Skeletal muscle cell (primary cell): Measurements from ENCODE around the gene TGFBR3.

Experiments used
- DNase-seq: peaks from one replicate; pipeline ENCODE4 v3.0.0-alpha.2; 2010; ENCODE audit warnings: low read depth
- H3K4me3 ChIP-seq: 2 replicates; pipeline ENCODE4 v1.5.1; 2011; ENCODE audit warnings: low read depth, mild to moderate bottlenecking, control low read depth, low read length, moderate library complexity

The TGFBR3 gene

GRCh38 chr1:91770667-91771268, 115.2 kb downstream of the TGFBR3 start:
- H3K4me3 ChIP-seq, result no peak overlapping the region
- DNase-seq, result no peak

DNA sequence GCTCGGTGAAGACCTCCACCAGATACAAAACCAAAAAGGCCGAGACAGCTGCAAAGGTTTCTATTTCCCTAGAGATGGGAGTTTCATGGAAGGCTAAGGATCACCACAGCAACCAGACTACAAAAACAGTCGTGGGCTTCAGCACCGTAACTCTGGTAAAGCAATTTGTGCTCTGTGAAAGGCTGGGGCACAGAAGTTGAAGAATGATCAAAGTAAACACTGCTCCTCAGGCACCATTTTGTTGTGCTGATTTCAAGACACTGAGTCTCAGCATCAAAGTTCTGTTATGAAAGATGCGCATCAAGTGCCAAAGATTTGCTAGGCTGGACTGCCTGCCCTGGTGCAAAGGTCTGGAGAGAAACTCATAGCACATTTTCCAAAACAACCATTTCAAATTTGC, 116.2 kb downstream of the TGFBR3 start:
- H3K4me3 ChIP-seq, result no peak overlapping the region

GRCh38 chr1:91768786-91769725, 116.9 kb downstream of the TGFBR3 start:
- DNase-seq, result no peak

More for the DNA sequence above, 116.2 kb downstream of the TGFBR3 start:
- no peak for DNase-seq

DNA sequence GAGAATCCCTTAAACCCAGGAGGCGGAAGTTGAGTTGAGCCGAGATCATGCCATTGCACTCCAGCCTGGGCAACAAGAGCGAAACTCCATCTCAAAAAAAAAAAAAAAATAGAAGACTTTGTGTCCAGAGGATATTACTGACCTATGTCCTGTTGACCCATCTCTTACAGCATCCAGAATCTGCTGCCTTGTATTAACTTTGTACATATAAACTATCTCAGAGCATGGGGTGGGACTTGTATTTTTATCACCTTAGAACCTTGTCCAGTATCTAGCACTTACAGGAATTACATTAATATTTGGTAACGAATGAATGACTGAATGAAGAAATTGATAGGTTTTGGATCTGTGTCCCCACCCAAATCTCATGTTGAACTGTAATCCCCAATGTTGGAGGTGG, 117.8 kb downstream of the TGFBR3 start:
- DNase-seq, result no peak
- H3K4me3 ChIP-seq, result no peak overlapping the region

More at GRCh38 chr1:91768786-91769725, 116.9 kb downstream of the TGFBR3 start:
- no peak overlapping the region for H3K4me3 ChIP-seq

GRCh38 chr1:91766883-91767282, 119.1 kb downstream of the TGFBR3 start:
- no peak for DNase-seq
- no peak overlapping the region for H3K4me3 ChIP-seq

- DNase-seq, result no peak
- no peak overlapping the region for H3K4me3 ChIP-seq
These were observed 120.0 kb downstream of the TGFBR3 start for GRCh38 chr1:91765880-91766443.

DNA sequence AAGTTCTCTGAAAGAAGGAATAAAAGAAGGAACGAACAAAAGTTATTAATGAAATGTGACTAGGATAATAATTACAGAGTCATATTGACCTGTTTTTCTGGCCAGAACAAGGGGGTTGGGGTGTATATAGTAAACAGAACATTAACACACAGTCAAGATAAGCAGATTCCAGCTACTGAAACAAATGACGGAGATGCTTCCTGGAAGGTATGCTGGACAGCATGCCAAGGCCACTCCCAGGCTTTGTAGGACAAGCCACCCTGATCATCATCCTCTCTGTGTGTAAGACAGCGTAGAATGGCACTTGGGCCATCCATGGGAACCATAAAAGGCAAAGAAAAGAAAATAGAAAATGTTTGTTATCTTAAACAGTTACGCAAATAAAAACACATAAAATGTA, 120.7 kb downstream of the TGFBR3 start:
- DNase-seq, result no peak
- H3K4me3 ChIP-seq, result no peak overlapping the region

DNA sequence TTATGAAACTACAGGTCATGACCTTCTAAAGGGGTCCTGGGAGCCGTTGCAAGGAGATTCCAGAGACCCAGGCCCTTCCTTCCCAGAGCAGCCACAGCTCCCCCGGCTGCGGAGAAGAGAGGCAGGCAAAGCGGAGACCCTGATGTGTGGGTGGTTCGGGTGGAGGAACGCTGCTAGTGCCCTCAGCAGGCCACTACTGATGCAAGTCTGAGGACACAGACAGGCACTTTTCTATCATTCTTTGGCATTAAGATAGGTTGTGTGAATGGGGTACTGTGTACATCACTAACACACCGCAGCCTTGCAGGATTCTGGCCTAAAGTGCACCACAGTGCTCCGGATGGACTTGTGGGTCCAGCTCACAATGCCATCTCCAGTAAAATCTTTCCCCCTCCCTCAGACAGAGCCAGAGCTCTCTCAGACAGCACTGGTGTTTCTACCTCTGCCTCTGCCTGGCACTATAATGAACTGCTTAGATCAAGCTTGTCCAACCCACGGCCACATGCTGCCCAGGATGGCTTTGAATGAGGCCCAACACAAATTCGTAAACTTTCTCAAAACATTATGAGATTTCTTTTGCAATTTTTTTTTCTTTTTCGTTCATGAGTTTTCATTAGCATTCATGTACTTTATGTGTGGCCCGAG, 121.4 kb downstream of the TGFBR3 start:
- no peak for DNase-seq
- H3K4me3 ChIP-seq, result no peak overlapping the region

DNA sequence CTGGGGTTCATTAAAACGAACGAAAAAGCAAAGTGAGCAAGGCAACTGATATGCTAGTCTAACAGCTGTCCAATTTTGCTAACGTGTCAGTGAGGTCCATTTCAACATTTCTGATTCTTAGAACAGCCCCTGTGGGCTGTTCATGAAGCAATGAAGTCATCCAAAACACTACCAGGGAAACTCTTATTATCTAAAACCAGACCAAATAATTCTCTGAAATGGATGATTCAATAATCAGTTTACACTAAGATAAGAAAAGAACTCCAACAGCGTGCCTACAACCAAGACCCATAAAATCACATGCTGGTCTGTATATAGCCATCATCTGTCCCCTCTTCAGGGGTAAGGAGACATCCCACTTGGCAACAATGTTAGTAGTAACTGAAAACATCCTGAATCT, 122.7 kb downstream of the TGFBR3 start:
- no peak for DNase-seq
- no peak overlapping the region for H3K4me3 ChIP-seq

DNA sequence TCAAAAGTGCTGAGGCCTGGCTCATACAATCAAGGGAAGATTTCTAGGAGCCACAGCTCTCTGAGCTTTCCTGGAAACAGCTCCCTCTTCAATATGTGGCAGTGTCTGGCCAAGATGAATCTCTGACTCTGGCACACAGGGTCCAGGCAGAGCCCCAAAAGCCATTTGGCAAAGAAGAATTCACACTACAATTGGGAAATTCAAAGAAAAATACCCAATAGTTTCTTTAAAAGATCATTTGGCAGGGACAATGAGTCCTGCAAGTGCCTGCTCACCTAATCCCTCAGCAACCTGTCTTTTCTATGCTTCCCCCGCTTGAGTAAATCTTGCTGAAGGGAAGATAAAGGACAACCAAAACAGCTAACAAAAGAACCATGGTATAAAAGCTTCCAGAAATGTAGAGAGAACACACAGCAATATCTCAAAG, 124.6 kb downstream of the TGFBR3 start:
- H3K4me3 ChIP-seq, result no peak overlapping the region
- DNase-seq, result no peak

GRCh38 chr1:91760512-91760911, 125.4 kb downstream of the TGFBR3 start:
- H3K4me3 ChIP-seq, result no peak overlapping the region
- DNase-seq, result no peak

- no peak for DNase-seq
- no peak overlapping the region for H3K4me3 ChIP-seq
These were observed 126.9 kb downstream of the TGFBR3 start for GRCh38 chr1:91759076-91759475.

DNA sequence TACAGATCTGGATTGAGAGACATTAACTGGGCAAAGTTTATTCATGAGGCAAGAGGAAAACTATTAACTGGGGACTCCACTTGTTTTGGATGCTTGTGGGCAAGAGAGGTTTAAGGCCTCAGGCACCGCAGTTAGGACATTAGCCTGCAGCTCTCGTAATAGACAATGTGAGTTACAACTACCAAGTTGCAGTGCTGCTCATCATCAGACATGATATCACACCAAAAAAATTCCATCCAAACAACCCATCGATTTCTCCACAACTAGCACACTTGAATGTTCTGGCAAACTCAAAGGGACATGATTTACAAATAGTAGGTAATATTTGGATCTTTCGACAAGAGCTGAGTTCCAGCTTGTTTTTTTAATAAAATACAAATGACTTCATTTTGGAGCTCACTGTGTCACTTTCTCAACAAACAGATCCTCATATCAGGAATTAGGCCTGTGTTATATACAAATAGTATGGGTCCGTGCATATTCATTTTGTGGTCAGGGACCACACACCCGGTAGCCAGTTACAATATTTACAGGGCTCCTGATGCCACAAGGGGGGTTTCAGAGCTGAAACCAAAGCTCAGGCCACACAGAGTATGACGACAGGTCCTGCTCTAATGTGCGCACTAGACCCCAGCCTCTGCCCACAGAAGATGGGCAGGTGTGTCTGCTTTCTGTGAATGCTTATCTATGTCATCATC, 128.0 kb downstream of the TGFBR3 start:
- no peak overlapping the region for H3K4me3 ChIP-seq
- DNase-seq, result no peak

DNA sequence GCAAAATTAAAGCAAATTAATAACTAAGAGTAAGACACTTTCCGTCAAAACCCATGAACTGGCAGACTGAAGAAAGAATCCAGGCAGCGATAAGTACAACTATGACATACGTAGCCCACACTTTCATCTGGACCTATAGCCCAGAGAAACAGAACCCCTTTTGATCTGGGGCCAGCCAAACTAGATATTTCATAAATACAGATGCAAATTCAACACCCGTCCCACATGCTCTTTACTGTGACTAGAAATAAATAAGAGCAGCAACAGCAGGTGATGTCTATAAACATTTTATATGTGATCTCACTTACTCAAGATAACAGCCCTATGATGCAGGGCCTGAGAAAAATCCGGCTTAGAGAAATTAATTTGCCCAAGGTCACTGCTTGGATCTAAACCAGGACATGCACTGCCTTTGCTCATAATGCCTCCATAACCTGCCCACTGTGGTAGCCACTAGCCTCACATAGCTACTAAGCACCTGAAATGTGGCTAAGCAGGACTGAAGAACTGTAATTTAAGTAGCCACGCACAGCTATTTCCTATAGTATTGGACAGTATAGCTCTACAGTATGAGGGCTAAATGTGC, 130.2 kb downstream of the TGFBR3 start:
- no peak for DNase-seq
- no peak overlapping the region for H3K4me3 ChIP-seq

DNA sequence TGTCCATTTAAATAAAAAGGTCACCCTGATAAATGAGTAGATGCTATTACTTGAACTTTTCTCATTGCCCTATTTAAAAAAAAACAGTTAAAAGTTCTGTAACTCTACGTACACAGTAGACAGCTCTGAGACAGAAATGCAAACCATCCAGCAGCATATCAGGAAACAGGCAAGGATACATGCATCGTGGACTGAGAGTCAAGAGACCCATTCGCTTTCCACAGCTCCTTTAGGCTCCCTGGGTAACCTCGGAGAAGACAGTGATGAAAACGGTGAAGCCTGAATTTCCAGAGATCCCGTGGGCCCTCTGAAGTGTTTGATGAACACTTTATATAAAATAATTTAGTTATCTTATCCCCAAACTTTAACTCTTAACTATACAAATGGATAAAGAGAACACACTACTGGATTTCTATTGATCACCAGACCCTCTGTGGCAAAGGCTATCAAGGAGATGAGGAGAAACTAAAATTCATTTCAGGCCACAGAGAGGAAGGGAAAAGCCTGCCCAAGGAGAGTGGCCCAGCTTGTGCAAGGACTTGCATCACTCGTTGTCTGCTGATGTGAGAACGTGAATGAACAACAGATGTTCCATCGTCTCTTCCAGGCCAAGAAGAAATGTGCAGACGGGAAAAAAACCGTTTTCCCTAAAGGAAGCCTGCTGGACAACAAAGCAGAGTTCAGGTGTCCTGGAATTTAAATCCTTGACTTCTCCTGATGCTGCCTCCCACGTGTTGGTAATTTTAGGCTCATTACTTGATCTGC, 131.0 kb downstream of the TGFBR3 start:
- H3K4me3 ChIP-seq, result no peak overlapping the region
- DNase-seq, result no peak

DNA sequence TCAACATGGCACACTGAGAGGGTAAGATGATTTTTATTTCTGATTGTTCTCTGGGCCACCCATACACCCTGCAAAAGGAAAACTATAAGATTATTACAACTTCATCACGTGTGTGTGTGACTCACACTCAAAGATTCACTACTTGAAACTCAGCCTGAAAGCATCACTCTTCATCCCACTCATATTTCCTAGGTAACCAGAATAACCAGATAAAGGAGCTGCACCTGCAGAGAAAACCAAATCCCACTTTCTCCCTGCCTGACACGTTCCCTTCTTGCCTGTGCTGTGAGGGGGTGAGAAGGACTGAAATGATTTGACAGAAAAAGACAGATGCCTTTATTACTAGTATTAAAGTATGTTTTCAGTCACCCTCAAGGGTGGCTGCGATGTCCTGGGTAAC, 131.6 kb downstream of the TGFBR3 start:
- no peak overlapping the region for H3K4me3 ChIP-seq
- DNase-seq, result no peak

GRCh38 chr1:91753878-91754277, 132.1 kb downstream of the TGFBR3 start:
- no peak for DNase-seq
- H3K4me3 ChIP-seq, result no peak overlapping the region

GRCh38 chr1:91752324-91752723, 133.6 kb downstream of the TGFBR3 start:
- H3K4me3 ChIP-seq, result no peak overlapping the region
- no peak for DNase-seq
